HFFc6 (cell line): ENCODE results near the gene RANBP17. TPM values are rescaled to one million over a fixed set of nuclear protein-coding genes. Genes with fewer than 3 reads are reported as not detected.

Source experiments
- DNase-seq: peaks from one replicate; pipeline ENCODE4 v3.0.0-alpha.2; 2018
- H3K27ac Mint-ChIP-seq: 2 replicates; pipeline ENCODE4 v1.8.0; 2020; ENCODE audit warnings: mild to moderate bottlenecking, mixed read lengths
- H3K27me3 Mint-ChIP-seq: 2 replicates; pipeline ENCODE4 v1.8.0; 2021; ENCODE audit warnings: mild to moderate bottlenecking, moderate library complexity, mixed read lengths; ENCODE audit not compliant: insufficient read depth
- H3K36me3 Mint-ChIP-seq: 2 replicates; pipeline ENCODE4 v1.8.0; 2021; ENCODE audit warnings: low read depth, mixed read lengths
- H3K4me1 Mint-ChIP-seq: 2 replicates; pipeline ENCODE4 v1.8.0; 2020; ENCODE audit warnings: low read depth, mixed read lengths
- H3K4me3 Mint-ChIP-seq: 2 replicates; pipeline ENCODE4 v1.8.0; 2020; ENCODE audit warnings: mild to moderate bottlenecking, moderate library complexity, mixed read lengths
- H3K9me3 Mint-ChIP-seq: 2 replicates; pipeline ENCODE4 v1.8.0; 2020; ENCODE audit warnings: mild to moderate bottlenecking, mixed read lengths
- total RNA-seq, 6 experiments: library from RNA; stranded (reverse); fragmentation: NEBNext Ultra II Directional; extraction: Animal tissue kit (Norgen Biotek cat#: 25700); gene quantifications; 2 replicates in 1 of 6; 3 replicates in 5 of 6; pipeline ENCODE4 v1.2.3, GENCODE V29; 2021
- TF ChIP-seq, protein P1 (sequence below): fragments of 200-600 bp; sonication (generic); IDR thresholded peaks from 2 replicates; pipeline ENCODE4 v1.5.0; 2021; ENCODE audit warnings: antibody characterized with exemption, mild to moderate bottlenecking

Gene RANBP17
- total RNA-seq, 6 experiments from 2014 or later: 3.3 to 7.2 (median 4.9) TPM

DNA sequence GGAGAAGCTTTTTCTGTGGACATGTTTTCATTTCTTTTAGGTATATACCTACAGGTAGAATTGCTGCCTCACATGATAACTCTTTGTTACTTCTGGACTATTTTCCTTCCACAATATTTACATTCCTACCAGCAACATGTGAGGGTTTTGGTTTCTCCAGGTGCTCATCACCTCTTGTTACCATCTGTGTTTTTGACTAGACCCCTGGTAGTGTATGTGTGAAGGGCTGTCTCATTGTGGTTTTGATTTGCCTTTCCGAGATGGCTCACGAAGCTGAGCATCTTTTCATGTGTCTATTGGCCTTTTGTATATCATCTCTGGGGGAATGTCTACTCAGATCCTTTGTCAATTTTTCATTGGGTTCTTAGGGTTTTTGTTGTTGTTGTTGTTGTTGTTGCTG, 17.2 kb upstream of the RANBP17 start:
- Mint-ChIP-seq H3K27me3 (peaks cover 3% of the 10 kb centered on the region; the same call in 1 of the 2 replicates), H3K9me3 (no peaks in the 10 kb centered on the region), H3K4me1 (peaks cover 20% of the 10 kb centered on the region), H3K36me3 (no peaks in the 10 kb centered on the region), H3K27ac (no peak overlapping the region), H3K4me3 (no peak overlapping the region)
- TF ChIP-seq, protein P1, sequence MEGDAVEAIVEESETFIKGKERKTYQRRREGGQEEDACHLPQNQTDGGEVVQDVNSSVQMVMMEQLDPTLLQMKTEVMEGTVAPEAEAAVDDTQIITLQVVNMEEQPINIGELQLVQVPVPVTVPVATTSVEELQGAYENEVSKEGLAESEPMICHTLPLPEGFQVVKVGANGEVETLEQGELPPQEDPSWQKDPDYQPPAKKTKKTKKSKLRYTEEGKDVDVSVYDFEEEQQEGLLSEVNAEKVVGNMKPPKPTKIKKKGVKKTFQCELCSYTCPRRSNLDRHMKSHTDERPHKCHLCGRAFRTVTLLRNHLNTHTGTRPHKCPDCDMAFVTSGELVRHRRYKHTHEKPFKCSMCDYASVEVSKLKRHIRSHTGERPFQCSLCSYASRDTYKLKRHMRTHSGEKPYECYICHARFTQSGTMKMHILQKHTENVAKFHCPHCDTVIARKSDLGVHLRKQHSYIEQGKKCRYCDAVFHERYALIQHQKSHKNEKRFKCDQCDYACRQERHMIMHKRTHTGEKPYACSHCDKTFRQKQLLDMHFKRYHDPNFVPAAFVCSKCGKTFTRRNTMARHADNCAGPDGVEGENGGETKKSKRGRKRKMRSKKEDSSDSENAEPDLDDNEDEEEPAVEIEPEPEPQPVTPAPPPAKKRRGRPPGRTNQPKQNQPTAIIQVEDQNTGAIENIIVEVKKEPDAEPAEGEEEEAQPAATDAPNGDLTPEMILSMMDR: no peak
- DNase-seq: no peak

DNA sequence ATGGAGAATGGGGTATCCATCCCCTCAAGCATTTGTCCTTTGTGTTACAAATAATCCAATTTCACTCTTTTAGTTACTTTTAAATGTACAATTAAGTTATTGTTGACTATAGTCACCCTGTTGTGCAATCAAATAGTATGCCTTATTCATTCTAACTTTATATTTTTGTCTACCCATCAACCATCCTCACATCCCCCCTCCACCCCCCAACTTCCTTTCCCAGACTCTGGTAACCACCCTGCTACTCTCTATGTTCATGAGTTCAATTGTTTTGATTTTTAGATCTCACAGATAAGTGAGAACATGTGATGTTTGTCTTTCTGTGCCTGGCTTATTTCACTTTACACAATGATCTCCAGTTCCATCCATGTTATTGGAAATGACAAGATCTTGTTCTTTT, 15.4 kb upstream of the RANBP17 start:
- Mint-ChIP-seq H3K27ac (no peak overlapping the region), H3K9me3 (no peaks in the 10 kb centered on the region)

DNA sequence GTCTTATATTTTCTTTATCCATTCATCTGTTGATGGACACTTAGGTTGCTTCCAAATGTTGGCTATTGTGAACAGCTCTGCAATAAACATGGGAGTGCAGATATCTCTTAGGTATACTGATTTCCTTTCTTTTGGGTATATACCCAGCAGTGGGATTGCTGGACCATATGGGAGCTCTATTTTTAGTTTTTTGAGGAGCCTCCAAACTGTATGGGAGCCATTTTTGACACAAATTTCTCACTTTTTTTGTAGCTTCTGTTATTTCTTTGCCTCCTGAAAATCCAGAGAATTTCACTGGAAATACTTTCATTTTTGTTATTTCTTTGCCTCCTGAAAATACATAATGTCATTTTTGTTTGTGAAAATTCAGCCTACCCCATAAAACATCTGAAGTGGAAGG, 15.0 kb upstream of the RANBP17 start:
- Mint-ChIP-seq H3K4me3 (no peak overlapping the region), H3K4me1 (peaks cover 20% of the 10 kb centered on the region), H3K36me3 (no peaks in the 10 kb centered on the region)

More for the DNA sequence above, 15.4 kb upstream of the RANBP17 start:
- no peak for DNase-seq
- no peak overlapping the region for H3K4me3 Mint-ChIP-seq
- TF ChIP-seq, protein P1: no peak
- no peaks in the 10 kb centered on the region for H3K36me3 Mint-ChIP-seq
- peaks cover 20% of the 10 kb centered on the region for H3K4me1 Mint-ChIP-seq
- peaks cover 3% of the 10 kb centered on the region for H3K27me3 Mint-ChIP-seq

DNA sequence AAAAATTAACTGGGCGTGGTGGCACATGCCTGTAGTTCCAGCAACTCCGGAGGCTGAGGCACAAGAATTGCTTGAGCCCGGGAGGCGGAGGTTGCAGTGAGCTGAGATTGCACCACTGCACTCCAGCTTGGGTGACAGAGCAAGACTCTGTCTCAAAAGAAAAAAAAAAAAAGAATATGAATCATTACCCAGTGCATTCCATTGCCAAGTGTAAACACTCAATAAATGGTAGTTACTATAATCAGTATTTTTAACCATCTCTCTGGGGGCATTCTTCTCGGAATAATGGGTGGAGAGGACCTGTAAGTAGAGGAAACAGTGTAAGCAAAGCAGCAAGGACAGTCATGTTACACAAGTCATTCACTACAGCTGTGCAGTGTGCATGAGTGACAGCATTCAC, 13.8 kb upstream of the RANBP17 start:
- Mint-ChIP-seq H3K36me3 (no peaks in the 10 kb centered on the region), H3K4me1 (peaks cover 20% of the 10 kb centered on the region), H3K27ac (no peak overlapping the region), H3K27me3 (peaks cover 3% of the 10 kb centered on the region), H3K9me3 (no peaks in the 10 kb centered on the region), H3K4me3 (no peak overlapping the region)
- TF ChIP-seq, protein P1: no peak
- peak; percentile 41 for DNase-seq

More for the DNA sequence above, 15.0 kb upstream of the RANBP17 start:
- DNase-seq: no peak
- Mint-ChIP-seq H3K27me3 (peaks cover 3% of the 10 kb centered on the region), H3K27ac (no peak overlapping the region), H3K9me3 (no peaks in the 10 kb centered on the region)
- TF ChIP-seq, protein P1: no peak

DNA sequence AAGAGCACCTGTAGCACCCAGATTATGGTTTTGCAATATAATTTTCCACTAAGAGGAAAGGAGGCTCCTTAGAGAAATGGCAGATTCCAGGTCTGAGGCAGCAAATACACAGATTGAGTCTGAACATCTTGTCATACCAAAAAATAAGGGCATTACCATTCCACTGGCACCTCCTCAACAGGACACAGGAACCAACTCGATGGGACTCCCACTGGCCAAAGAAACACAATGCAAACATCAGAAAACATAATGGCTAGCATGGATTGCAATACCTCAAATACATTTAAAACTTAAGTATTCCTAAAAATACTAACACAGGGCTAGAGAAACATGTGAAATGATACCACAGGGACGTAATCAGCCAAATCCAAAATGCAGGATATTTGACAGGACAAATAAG, 12.4 kb upstream of the RANBP17 start:
- no peak for DNase-seq

More for the DNA sequence above, 12.4 kb upstream of the RANBP17 start:
- Mint-ChIP-seq H3K4me1 (peaks cover 20% of the 10 kb centered on the region), H3K27me3 (peaks cover 3% of the 10 kb centered on the region), H3K27ac (no peak overlapping the region), H3K36me3 (no peaks in the 10 kb centered on the region), H3K9me3 (no peaks in the 10 kb centered on the region), H3K4me3 (no peak overlapping the region)
- TF ChIP-seq, protein P1: no peak
